GM13977 (cell line): ENCODE measurements around the gene IGF2BP3.

Experiments used
- DNase-seq: peaks from one replicate; pipeline ENCODE4 v3.0.0; 2012; ENCODE audit warnings: low spot score
- in situ Hi-C: fragments of 300-500 bp; cut with MboI; formaldehyde crosslinking; loops from one replicate; pipeline ENCODE4 v1.12.0; 2022; ENCODE audit warnings: low sequenced_read_pairs, low pct_unique_long_range_greater_than_20kb, mixed read lengths, inconsistent platforms; ENCODE audit not compliant: unreplicated experiment
- TF ChIP-seq, protein P1 (sequence below): IDR thresholded peaks from 2 replicates; pipeline ENCODE4 v1.5.1; 2012; ENCODE audit warnings: mild to moderate bottlenecking, control low read depth; ENCODE audit not compliant: insufficient read depth; ENCODE audit errors: extremely low read depth, missing control alignments

IGF2BP3 gene

DNA sequence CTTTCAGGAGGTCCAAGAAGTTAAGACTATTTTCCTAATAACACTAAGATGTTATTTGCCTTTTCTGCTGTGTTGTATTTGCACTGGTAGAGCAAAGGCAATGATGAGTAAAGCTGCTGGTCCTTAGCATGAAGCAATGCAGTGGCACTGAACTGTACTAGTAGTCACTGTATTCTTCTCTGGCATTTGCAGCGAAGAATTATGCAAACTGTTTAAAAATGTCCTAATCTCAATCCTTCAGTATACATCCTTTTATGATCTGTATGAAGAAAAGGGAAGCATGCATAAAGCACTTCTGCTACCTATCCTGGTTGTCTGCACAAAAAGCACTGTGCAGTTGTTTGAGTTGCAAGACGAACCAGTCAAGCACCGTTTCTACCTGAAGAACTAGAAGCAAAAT is 20.4 kb downstream of the IGF2BP3 start:
- TF ChIP-seq, protein P1, sequence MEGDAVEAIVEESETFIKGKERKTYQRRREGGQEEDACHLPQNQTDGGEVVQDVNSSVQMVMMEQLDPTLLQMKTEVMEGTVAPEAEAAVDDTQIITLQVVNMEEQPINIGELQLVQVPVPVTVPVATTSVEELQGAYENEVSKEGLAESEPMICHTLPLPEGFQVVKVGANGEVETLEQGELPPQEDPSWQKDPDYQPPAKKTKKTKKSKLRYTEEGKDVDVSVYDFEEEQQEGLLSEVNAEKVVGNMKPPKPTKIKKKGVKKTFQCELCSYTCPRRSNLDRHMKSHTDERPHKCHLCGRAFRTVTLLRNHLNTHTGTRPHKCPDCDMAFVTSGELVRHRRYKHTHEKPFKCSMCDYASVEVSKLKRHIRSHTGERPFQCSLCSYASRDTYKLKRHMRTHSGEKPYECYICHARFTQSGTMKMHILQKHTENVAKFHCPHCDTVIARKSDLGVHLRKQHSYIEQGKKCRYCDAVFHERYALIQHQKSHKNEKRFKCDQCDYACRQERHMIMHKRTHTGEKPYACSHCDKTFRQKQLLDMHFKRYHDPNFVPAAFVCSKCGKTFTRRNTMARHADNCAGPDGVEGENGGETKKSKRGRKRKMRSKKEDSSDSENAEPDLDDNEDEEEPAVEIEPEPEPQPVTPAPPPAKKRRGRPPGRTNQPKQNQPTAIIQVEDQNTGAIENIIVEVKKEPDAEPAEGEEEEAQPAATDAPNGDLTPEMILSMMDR = no peak
- in situ Hi-C loops = no loop called here
- no peak for DNase-seq

DNA sequence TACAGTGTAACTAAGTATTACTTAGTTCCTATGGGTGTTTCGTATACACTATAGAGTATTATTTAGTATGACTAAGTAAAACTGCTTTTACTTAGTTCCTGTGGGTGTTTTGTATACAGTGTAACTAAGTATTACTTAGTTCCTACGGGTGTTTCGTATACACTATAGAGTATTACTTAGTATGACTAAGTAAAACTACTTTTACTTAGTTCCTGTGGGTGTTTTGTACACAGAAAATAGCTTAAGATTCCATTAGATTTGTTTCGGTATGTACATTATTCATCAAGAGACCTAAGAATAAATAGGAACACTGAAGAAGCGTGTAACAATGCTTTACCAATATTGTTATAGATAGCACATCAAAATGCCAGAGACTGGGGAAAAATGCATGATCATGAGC is 25.0 kb downstream of the IGF2BP3 start:
- no peak for DNase-seq
- TF ChIP-seq, protein P1 = no peak
- in situ Hi-C loops = no loop called here

DNA sequence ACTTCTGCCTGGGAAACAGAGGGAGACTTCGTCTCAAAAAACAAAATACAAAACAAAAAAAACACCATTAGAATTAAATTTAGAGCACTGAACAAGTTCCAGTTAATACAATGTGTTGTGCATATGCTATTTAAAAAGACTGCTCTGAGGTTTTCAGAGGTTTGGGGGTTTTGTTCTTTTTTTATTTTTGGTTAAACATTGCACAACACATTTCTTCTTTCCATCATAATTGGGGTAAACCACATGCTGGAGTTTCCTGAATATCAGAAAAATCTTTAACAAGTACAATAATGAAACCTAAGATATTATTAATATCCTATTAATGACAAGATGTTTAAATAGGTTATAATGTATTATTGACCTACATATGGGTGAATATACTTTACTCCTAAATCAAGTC is 26.3 kb downstream of the IGF2BP3 start:
- in situ Hi-C loops = no loop called here
- TF ChIP-seq, protein P1 = no peak
- DNase-seq = no peak

DNA sequence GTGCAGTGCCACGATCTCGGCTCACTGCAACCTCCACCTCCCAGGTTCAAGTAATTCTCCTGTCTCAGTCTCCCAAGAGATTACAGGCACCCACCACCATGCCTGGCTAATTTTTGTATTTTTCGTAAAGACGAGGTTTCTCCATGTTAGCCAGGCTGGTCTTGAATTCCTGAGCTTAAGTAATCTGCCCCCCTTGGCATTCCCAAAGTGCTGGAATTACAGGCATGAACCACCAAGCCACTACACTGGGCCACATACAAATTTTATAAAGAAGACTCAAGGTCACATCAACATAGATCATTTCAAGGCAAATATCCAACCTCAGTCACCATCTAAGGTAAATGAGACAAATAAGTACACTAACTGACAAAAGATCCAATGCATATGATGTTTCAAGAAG is 32.1 kb downstream of the IGF2BP3 start:
- TF ChIP-seq, protein P1 = no peak
- DNase-seq = no peak
- in situ Hi-C loops = no loop called here

DNA sequence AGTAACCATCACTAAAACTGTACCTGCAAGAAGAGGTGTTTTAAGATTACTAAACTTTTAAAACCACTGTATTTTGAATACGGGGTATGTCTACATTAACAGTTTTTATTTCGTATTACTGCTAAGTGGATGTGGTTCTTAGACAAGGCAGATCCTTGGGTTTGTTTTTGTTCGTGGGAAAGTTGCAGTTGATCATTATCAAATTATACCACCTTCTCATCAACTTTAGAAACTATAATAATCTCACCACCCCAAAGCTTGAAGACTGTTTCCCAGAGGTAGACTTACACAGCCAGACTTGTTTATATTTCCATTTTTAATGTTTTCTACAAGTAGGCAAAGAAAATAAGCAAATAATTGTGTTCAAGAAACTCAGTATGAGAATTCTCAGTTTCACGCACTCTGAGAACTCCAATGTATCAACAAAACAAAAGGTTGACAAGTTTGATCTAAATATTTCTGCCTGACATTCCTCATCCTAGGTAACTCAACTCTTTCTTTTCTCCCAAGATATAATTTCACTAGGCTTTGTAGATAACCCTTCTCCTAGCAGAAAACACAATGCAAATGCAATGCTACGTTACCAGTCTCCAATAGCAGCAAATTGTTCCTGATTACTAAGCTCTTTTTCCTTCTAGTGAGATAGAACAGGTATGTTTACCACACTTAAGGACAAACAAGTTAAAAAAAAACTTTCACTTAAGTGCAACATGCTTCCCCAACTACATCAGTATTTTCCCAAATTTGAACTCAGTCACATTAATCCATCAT is 36.0 kb downstream of the IGF2BP3 start:
- DNase-seq = no peak
- in situ Hi-C loops = no loop called here
- TF ChIP-seq, protein P1 = no peak

DNA sequence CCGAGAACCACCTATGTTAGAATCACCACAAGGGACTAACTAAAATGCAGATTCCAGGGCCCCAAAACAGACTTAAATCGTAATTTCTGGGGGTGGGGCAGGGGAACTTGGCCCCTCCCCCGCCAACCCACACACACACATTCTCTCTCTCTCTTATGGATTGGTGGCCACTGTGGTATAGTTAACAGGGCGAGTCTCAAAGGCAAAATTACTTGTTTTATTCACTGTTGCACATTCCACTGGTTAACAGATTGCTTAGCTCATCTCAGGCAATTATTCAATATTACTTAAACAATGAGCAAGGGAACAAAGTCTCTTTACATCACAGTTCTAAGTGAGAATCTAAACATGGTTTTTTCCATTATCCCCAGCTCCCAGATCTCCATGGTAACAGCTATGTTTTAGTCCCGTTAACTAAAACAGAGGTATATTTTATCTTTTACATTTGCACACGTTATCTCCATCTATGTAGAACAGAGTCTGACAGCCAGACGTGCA is 38.5 kb downstream of the IGF2BP3 start:
- in situ Hi-C loops = no loop called here
- TF ChIP-seq, protein P1 = no peak
- DNase-seq = no peak
